DND-41 (cell line): ENCODE results near the gene FSCB.

ENCODE experiments used
- ATAC-seq: fragments of 200-7000 bp; cut with Tn5 transposase; 3 replicates; pipeline ENCODE4 v1.9.1; 2021; ENCODE audit warnings: low read depth; ENCODE audit not compliant: insufficient read depth
- DNase-seq: peaks from one replicate; pipeline ENCODE4 v3.0.0-alpha.2; 2020
- H2AFZ ChIP-seq: 2 replicates; pipeline ENCODE4 v1.6.0; 2012; ENCODE audit warnings: low read depth, low read length
- H3K27ac ChIP-seq: 2 replicates; pipeline ENCODE4 v1.5.1; 2012; ENCODE audit warnings: low read length, inconsistent platforms
- H3K27me3 ChIP-seq: fragments of 200-600 bp; sonication (generic); 2 replicates; pipeline ENCODE4 v1.6.0; 2012; ENCODE audit warnings: low read length, mild to moderate bottlenecking, inconsistent platforms; ENCODE audit not compliant: insufficient read depth, poor library complexity
- H3K36me3 ChIP-seq: 2 replicates; pipeline ENCODE4 v1.5.1; 2012; ENCODE audit warnings: low read length, inconsistent platforms; ENCODE audit not compliant: insufficient read depth
- H3K4me1 ChIP-seq: 2 replicates; pipeline ENCODE4 v1.5.1; 2012; ENCODE audit warnings: mild to moderate bottlenecking, low read length; ENCODE audit not compliant: insufficient read depth
- H3K4me2 ChIP-seq: 2 replicates; pipeline ENCODE4 v1.6.0; 2012; ENCODE audit warnings: mild to moderate bottlenecking, moderate library complexity, low read length, inconsistent platforms; ENCODE audit not compliant: insufficient read depth
- H3K4me3 ChIP-seq, 2 experiments: fragments of 200-600 bp in 1 of 2; shearing (Covaris generic) in 1 of 2; 2 replicates each; pipeline ENCODE4 v1.5.1; 2012 to 2016; ENCODE audit warnings: inconsistent platforms in 2 of 2, low read length in 2 of 2, mild to moderate bottlenecking in 2 of 2, low read depth in 1 of 2, moderate library complexity in 1 of 2
- H3K79me2 ChIP-seq: 2 replicates; pipeline ENCODE4 v1.6.0; 2012; ENCODE audit warnings: low read length, inconsistent platforms; ENCODE audit not compliant: insufficient read depth
- H3K9ac ChIP-seq: 2 replicates; pipeline ENCODE4 v1.6.0; 2012; ENCODE audit warnings: low read depth, mild to moderate bottlenecking, inconsistent platforms, low read length, moderate library complexity
- H3K9me3 ChIP-seq: 2 replicates; pipeline ENCODE4 v1.5.1; 2012; ENCODE audit warnings: low read length, moderate library complexity, mild to moderate bottlenecking, inconsistent platforms; ENCODE audit not compliant: insufficient read depth, severe bottlenecking
- H4K20me1 ChIP-seq: 2 replicates; pipeline ENCODE4 v1.6.0; 2012; ENCODE audit warnings: low read length; ENCODE audit not compliant: insufficient read depth
- EZH2 ChIP-seq: IDR thresholded peaks from 3 replicates; pipeline ENCODE4 v1.6.1; 2012; ENCODE audit warnings: borderline replicate concordance, low read depth, mild to moderate bottlenecking, moderate library complexity, low read length, inconsistent platforms; ENCODE audit not compliant: severe bottlenecking
- TF ChIP-seq, protein P1 (sequence below): IDR thresholded peaks from 2 replicates; pipeline ENCODE4 v1.5.1; 2012; ENCODE audit warnings: borderline replicate concordance, low read length, moderate library complexity, mild to moderate bottlenecking; ENCODE audit not compliant: poor library complexity, severe bottlenecking; ENCODE audit errors: extremely low read depth

Gene FSCB

DNA sequence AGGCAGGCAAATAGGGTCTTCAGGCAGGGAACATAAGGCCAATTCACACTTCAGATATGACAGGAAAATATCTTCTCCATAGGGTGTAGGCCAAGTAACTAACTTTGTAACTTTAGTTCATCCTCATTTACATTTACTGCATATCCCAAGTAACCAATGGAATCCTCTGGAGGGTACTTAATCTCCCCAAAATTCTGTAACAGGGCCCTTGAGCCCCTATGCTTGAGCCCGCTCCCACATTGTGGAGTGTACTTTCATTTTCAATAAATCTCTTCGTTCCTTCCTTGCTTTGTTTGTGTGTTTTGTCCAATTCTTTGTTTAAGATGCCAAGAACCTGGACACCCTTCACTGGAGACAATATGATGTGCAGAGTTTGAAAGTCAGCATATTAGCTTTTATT lies 45.3 kb downstream of the FSCB start:
- Histone ChIP-seq H3K27me3 (no peaks in the 10 kb centered on the region), H3K79me2 (no peaks in the 10 kb centered on the region), H3K4me2 (no peak overlapping the region), H3K4me1 (no peaks in the 10 kb centered on the region), H3K36me3 (no peaks in the 10 kb centered on the region), H4K20me1 (no peaks in the 10 kb centered on the region), H3K9ac (no peak overlapping the region), H3K9me3 (no peaks in the 10 kb centered on the region), H3K27ac (no peak overlapping the region), H2AFZ (no peak overlapping the region), H3K4me3 (no peak overlapping the region)
- no peak for ATAC-seq
- TF ChIP-seq, protein P1, sequence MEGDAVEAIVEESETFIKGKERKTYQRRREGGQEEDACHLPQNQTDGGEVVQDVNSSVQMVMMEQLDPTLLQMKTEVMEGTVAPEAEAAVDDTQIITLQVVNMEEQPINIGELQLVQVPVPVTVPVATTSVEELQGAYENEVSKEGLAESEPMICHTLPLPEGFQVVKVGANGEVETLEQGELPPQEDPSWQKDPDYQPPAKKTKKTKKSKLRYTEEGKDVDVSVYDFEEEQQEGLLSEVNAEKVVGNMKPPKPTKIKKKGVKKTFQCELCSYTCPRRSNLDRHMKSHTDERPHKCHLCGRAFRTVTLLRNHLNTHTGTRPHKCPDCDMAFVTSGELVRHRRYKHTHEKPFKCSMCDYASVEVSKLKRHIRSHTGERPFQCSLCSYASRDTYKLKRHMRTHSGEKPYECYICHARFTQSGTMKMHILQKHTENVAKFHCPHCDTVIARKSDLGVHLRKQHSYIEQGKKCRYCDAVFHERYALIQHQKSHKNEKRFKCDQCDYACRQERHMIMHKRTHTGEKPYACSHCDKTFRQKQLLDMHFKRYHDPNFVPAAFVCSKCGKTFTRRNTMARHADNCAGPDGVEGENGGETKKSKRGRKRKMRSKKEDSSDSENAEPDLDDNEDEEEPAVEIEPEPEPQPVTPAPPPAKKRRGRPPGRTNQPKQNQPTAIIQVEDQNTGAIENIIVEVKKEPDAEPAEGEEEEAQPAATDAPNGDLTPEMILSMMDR, result no peak
- no peak for TF ChIP-seq EZH2
- no peak for DNase-seq
